Stimulated activated naive CD8-positive, alpha-beta T cell treated with anti-CD3 and anti-CD28 coated beads, Interleukin-15, Interleukin-2, amounts not matched to agents 100 ng/mL and 50 ng/mL, for 24 hours (primary cell): ENCODE results near the gene AIF1L.
"Not testable (repeated sequence)": the region's sequence is repeated elsewhere in the genome, so short reads cannot be mapped to it uniquely, and the experiment has no call there.

Source experiments
- H3K27ac Mint-ChIP-seq: one replicate; pipeline ENCODE4 v1.8.0; 2021; ENCODE audit warnings: mild to moderate bottlenecking, mixed read lengths
- H3K27me3 Mint-ChIP-seq: one replicate; pipeline ENCODE4 v1.8.0; 2021; ENCODE audit warnings: mixed read lengths
- H3K36me3 Mint-ChIP-seq: one replicate; pipeline ENCODE4 v1.8.0; 2021; ENCODE audit warnings: low read depth, mixed read lengths
- H3K4me1 Mint-ChIP-seq: one replicate; pipeline ENCODE4 v1.8.0; 2021; ENCODE audit warnings: low read depth, mixed read lengths
- H3K4me3 Mint-ChIP-seq: one replicate; pipeline ENCODE4 v1.8.0; 2021; ENCODE audit warnings: mild to moderate bottlenecking, mixed read lengths
- H3K9me3 Mint-ChIP-seq: one replicate; pipeline ENCODE4 v1.8.0; 2021; ENCODE audit warnings: mixed read lengths

The AIF1L gene

DNA sequence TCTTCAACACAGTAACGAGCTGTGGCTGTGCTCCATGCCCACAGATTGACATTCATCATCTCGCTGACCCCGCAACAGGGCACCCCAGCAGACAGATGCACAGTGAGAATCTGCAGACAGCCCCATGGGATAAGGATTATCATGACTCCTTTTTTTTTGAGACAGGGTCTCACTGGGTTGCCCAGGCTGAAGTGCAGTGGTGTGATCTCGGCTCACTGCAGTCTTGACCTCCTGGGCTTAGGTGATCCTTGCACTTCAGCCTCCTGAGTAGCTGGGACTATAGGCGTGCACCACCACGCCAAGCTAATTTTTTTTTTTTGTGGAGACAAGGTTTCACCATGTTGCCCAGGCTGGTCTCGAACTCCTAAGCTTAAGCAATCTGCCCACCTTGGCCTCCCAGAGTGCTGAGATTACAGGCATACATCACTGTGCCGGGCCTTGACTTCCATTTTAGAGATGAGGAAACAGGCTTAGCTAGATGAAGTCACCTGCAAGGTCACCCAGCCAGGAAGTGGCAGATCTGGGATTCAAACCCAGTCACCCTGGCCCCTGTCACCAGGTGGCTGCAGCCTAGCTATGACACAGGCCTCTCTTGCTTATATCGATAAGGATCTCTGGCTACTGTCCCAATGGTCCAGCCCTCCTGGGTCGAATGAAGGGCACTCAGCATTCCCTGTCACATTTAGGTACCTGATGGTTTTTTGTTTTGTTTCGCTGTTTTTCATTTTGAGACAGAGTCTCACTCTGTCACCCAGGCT is 5.1 kb downstream of the AIF1L start:
- no peak overlapping the region for H3K4me3 Mint-ChIP-seq
- H3K36me3 Mint-ChIP-seq: no peaks in the 10 kb centered on the region
- no peaks in the 10 kb centered on the region for H3K9me3 Mint-ChIP-seq
- no peak overlapping the region for H3K27ac Mint-ChIP-seq
- H3K4me1 Mint-ChIP-seq: no peaks in the 10 kb centered on the region
- H3K27me3 Mint-ChIP-seq: peaks cover 12% of the 10 kb centered on the region

GRCh38 chr9:131103024-131103423 is 6.7 kb downstream of the AIF1L start:
- Mint-ChIP-seq H3K4me3 (no peak overlapping the region), H3K9me3 (no peaks in the 10 kb centered on the region), H3K4me1 (no peaks in the 10 kb centered on the region), H3K27me3 (peaks cover 3% of the 10 kb centered on the region), H3K27ac (no peak overlapping the region), H3K36me3 (no peaks in the 10 kb centered on the region)

- Mint-ChIP-seq H3K9me3 (no peaks in the 10 kb centered on the region), H3K36me3 (no peaks in the 10 kb centered on the region), H3K4me3 (no peak overlapping the region), H3K27ac (no peak overlapping the region), H3K4me1 (no peaks in the 10 kb centered on the region), H3K27me3 (no peaks in the 10 kb centered on the region)
These were observed 7.2 kb downstream of the AIF1L start for GRCh38 chr9:131103535-131103934.

DNA sequence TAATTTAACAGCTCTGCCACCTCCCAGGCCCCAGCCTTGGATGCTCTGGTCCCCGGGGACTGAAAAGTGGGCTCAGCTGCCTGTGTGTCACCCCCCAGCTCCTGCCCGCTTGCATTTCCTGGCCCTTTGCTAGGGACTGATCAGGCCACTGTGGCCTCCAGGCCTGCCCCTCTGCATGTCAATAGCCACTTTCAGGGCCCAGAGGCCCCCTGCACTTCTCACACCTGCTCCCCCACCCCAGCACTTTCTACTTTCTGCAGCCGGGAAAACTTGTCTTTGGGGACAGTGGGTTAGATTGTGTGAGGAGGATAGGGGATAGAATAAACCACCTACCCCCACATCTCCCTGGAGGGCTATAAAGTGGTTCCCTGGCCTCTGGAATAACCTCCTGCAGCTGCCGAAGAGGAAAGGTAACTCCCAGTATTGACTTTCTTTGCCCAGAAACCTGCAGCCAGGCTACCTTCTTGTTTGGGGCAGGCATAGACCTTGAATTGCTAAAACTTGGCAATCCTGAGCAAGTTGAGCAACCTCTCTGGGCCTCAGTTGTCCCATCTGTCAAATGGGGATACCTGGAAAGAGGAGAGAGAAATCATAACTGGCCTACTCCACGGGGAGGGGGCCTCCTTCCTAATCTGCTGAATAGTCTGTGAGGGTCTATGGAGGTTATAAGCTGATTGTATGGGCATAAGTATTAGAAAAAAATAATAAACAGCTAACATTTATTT is 7.8 kb downstream of the AIF1L start:
- no peaks in the 10 kb centered on the region for H3K9me3 Mint-ChIP-seq
- H3K27me3 Mint-ChIP-seq: no peaks in the 10 kb centered on the region
- no peaks in the 10 kb centered on the region for H3K36me3 Mint-ChIP-seq
- no peak overlapping the region for H3K27ac Mint-ChIP-seq
- no peak overlapping the region for H3K4me3 Mint-ChIP-seq
- no peaks in the 10 kb centered on the region for H3K4me1 Mint-ChIP-seq

GRCh38 chr9:131105952-131106351 is 9.6 kb downstream of the AIF1L start:
- Mint-ChIP-seq H3K4me3 (no peak overlapping the region), H3K27ac (no peak overlapping the region), H3K9me3 (no peaks in the 10 kb centered on the region), H3K36me3 (no peaks in the 10 kb centered on the region), H3K27me3 (no peaks in the 10 kb centered on the region), H3K4me1 (no peaks in the 10 kb centered on the region)

GRCh38 chr9:131107760-131108159 is 11.4 kb downstream of the AIF1L start:
- H3K9me3 Mint-ChIP-seq: no peaks in the 10 kb centered on the region
- H3K4me3 Mint-ChIP-seq: no peak overlapping the region
- H3K27me3 Mint-ChIP-seq: no peaks in the 10 kb centered on the region
- H3K4me1 Mint-ChIP-seq: no peaks in the 10 kb centered on the region
- no peak overlapping the region for H3K27ac Mint-ChIP-seq
- no peaks in the 10 kb centered on the region for H3K36me3 Mint-ChIP-seq

- H3K36me3 Mint-ChIP-seq: no peaks in the 10 kb centered on the region
- H3K27me3 Mint-ChIP-seq: no peaks in the 10 kb centered on the region
- H3K4me3 Mint-ChIP-seq: no peak overlapping the region
- H3K9me3 Mint-ChIP-seq: no peaks in the 10 kb centered on the region
- no peaks in the 10 kb centered on the region for H3K4me1 Mint-ChIP-seq
- no peak overlapping the region for H3K27ac Mint-ChIP-seq
These were observed 15.0 kb downstream of the AIF1L start for GRCh38 chr9:131111186-131111853.

DNA sequence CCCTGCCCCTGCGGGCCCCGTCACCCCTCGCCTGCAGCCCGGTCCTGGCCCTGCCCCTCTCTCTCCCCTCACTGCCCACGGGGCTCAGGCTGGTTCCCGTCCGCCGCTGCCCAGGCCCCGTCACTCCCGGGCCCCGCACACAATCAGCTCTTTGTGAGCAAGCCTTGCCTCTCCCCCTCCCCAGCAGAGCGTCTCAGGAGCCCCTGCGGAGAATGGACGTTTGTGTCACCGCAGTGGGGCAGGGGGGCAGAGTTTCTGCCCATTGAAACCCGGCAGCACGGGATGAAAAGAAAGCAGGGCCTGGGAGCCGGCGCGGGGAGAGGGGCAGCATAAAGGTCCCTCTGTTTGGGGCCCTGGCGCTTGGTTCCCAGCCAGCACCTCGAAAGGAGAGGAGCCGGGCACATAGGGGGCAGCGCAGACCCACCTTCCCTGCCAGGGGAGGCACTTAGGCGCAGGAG is 15.6 kb downstream of the AIF1L start:
- peaks cover 3% of the 10 kb centered on the region for H3K27me3 Mint-ChIP-seq
- no peaks in the 10 kb centered on the region for H3K36me3 Mint-ChIP-seq
- no peaks in the 10 kb centered on the region for H3K9me3 Mint-ChIP-seq
- no peaks in the 10 kb centered on the region for H3K4me1 Mint-ChIP-seq
- H3K27ac Mint-ChIP-seq: no peak overlapping the region
- H3K4me3 Mint-ChIP-seq: no peak overlapping the region

GRCh38 chr9:131112374-131113154 is 16.2 kb downstream of the AIF1L start:
- Mint-ChIP-seq H3K27me3 (peaks cover 8% of the 10 kb centered on the region), H3K27ac (no peak overlapping the region), H3K4me3 (no peak overlapping the region)

GRCh38 chr9:131113655-131114054 is 17.3 kb downstream of the AIF1L start:
- Mint-ChIP-seq H3K36me3 (no peaks in the 10 kb centered on the region), H3K27ac (no peak overlapping the region), H3K4me3 (no peak overlapping the region), H3K9me3 (no peaks in the 10 kb centered on the region), H3K4me1 (no peaks in the 10 kb centered on the region), H3K27me3 (peaks cover 15% of the 10 kb centered on the region)

More at GRCh38 chr9:131112374-131113154, 16.2 kb downstream of the AIF1L start:
- Mint-ChIP-seq H3K36me3 (no peaks in the 10 kb centered on the region), H3K9me3 (no peaks in the 10 kb centered on the region), H3K4me1 (no peaks in the 10 kb centered on the region)

- Mint-ChIP-seq H3K27ac (no peak overlapping the region), H3K36me3 (no peaks in the 10 kb centered on the region), H3K9me3 (no peaks in the 10 kb centered on the region), H3K4me3 (no peak overlapping the region), H3K27me3 (peaks cover 15% of the 10 kb centered on the region), H3K4me1 (no peaks in the 10 kb centered on the region)
These were observed 17.8 kb downstream of the AIF1L start for GRCh38 chr9:131114084-131114535.

DNA sequence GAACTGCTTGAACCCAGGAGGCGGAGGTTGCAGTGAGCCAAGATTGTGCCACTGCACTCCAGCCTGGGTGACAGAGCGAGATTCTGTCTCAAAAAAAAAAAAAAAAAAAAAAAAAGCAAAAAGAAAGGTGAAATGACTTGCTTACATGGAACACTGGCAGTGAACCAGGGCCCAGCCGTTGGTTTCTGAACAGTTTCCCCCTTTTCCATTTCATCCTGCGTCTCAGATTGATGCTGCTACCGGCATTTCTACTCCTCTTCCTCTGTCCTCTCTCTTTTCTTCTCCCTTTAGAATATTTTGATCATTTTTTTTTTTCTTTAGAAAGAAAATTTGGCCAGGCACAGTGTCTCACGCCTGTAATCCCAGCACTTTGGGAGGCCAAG is 19.0 kb downstream of the AIF1L start:
- not testable (repeated sequence) for H3K27ac Mint-ChIP-seq, H3K4me1 Mint-ChIP-seq, H3K36me3 Mint-ChIP-seq, H3K4me3 Mint-ChIP-seq, H3K9me3 Mint-ChIP-seq
- peaks cover 15% of the 10 kb centered on the region for H3K27me3 Mint-ChIP-seq

- H3K36me3 Mint-ChIP-seq: no peaks in the 10 kb centered on the region
- H3K27ac Mint-ChIP-seq: no peak overlapping the region
- no peaks in the 10 kb centered on the region for H3K9me3 Mint-ChIP-seq
- no peak overlapping the region for H3K4me3 Mint-ChIP-seq
- no peaks in the 10 kb centered on the region for H3K4me1 Mint-ChIP-seq
- H3K27me3 Mint-ChIP-seq: peaks cover 15% of the 10 kb centered on the region
These were observed 20.2 kb downstream of the AIF1L start for GRCh38 chr9:131116281-131117120.
